Right atrium auricular region (tissue), 2 donors: ENCODE results near the gene HEPACAM2. TPM values are rescaled to one million over a fixed set of nuclear protein-coding genes. Genes with fewer than 3 reads are reported as not detected.
A peak's percentile ranks its signal among the peaks of the same experiment; 100 is the strongest.

Source experiments
- DNase-seq: peaks from one replicate; pipeline ENCODE4 v3.0.0-alpha.2; 2019; ENCODE audit warnings: low spot score
- H3K27ac ChIP-seq, 2 donors: fragments of 200-600 bp; sonication (generic); 1 replicate in 1 of 2; 2 replicates in 1 of 2; pipeline ENCODE4 v1.5.1; 2016 to 2019
- H3K27me3 ChIP-seq, 2 donors: fragments of 200-600 bp; sonication (generic); one replicate each; pipeline versions ENCODE4 v1.5.1 to v1.6.0; 2017 to 2019
- H3K36me3 ChIP-seq: fragments of 200-600 bp; sonication (generic); one replicate; pipeline ENCODE4 v1.5.1; 2016
- H3K4me1 ChIP-seq, 2 donors: fragments of 200-600 bp; sonication (generic); one replicate each; pipeline versions ENCODE4 v1.5.1 to v1.6.0; 2017 to 2019
- H3K4me3 ChIP-seq, 2 donors: fragments of 200-600 bp; sonication (generic); 1 replicate in 1 of 2; 2 replicates in 1 of 2; pipeline ENCODE4 v1.5.1; 2017 to 2019; ENCODE audit warnings: mild to moderate bottlenecking in 1 of 2, moderate library complexity in 1 of 2
- H3K9me3 ChIP-seq, 2 donors: fragments of 200-600 bp; sonication (generic); one replicate each; pipeline ENCODE4 v1.5.1; 2019
- CTCF ChIP-seq, 2 donors: fragments of 200-600 bp; sonication (generic); IDR thresholded peaks; one replicate each; pipeline ENCODE4 v1.5.1; 2019; ENCODE audit warnings: antibody characterized with exemption in 2 of 2
- total RNA-seq, 2 donors: library from RNA; depleted of rRNA; stranded (reverse); fragments of >200 nt; gene quantifications; one replicate each; pipeline ENCODE4 v1.1.0, GENCODE V29; 2016

Gene HEPACAM2
- total RNA-seq, 2 donors from 2014 or later, result 0.22 TPM; not detected in 1

- no peak for DNase-seq
- H3K27me3 ChIP-seq, result no peaks in the 10 kb centered on the region
- no peak overlapping the region for H3K4me3 ChIP-seq
- no peak for TF ChIP-seq CTCF (IDR thresholded peaks at IDR 0.05)
- no peaks in the 10 kb centered on the region for H3K9me3 ChIP-seq
- H3K36me3 ChIP-seq, result no peaks in the 10 kb centered on the region
- no peak overlapping the region for H3K27ac ChIP-seq
- H3K4me1 ChIP-seq, result no peaks in the 10 kb centered on the region
These were observed 37.2 kb downstream of the HEPACAM2 start for GRCh38 chr7:93188870-93189634.

DNA sequence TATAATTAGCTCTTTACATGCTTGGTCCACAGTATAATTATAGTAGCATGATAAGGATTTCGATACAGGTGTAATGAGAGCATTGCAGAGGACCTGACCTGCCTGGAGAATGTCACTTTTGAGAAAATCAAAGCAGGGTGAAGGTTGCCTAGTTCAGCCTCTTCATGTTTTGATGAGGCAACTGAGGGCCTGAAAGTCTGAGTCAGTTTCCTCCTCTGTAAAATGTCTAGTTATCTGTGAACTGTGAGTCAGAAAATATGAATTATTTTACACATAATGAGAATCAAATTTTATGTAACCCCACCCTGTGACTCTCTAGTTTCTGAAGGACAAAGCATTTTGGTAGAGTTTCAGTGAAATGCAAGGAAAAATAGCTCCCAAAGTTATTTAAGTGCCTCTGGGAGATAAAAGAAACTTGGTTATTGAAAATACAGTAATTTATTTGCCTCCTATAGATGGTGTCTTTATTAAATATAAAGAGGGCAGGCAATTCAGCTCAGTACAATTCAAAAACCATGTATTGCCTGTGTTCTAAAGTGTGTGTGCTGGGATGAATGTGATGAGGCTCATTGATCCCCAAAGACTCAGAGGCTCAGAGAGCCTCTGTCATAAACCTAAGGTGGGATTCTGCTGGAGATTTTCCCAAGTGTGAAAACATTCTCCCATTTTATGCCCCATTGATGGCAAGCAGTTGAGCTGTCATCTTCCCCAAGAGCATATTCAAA is 40.8 kb downstream of the HEPACAM2 start:
- DNase-seq, result no peak
- Histone ChIP-seq H3K36me3 (no peaks in the 10 kb centered on the region), H3K27me3 (no peaks in the 10 kb centered on the region), H3K4me1 (no peaks in the 10 kb centered on the region), H3K4me3 (no peak overlapping the region), H3K9me3 (no peaks in the 10 kb centered on the region), H3K27ac (no peak overlapping the region)
- no peak for TF ChIP-seq CTCF (IDR thresholded peaks at IDR 0.05)

DNA sequence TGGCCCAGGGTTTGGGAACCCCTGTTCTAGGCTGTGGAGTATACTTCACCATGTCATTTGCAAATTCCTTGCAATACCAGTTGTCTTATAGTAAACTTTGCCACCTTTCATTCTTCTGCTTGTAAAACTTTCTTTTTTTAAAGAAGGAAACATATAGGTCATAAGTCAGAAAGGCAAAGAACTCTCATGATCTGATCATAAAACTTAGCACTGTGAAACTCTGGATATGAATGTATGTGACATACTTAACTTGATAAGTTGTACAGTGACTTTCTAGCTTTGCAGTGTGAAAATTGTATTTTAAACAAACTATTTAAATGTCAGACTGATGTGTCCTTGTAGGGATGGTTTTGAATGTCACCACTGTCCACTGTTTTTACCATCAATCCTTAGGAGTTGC is 47.1 kb downstream of the HEPACAM2 start:
- no peak for TF ChIP-seq CTCF (IDR thresholded peaks at IDR 0.05)
- Histone ChIP-seq H3K27me3 (no peaks in the 10 kb centered on the region), H3K4me3 (no peak overlapping the region), H3K27ac (no peak overlapping the region), H3K9me3 (no peaks in the 10 kb centered on the region), H3K4me1 (no peaks in the 10 kb centered on the region), H3K36me3 (no peaks in the 10 kb centered on the region)
- DNase-seq, result no peak

DNA sequence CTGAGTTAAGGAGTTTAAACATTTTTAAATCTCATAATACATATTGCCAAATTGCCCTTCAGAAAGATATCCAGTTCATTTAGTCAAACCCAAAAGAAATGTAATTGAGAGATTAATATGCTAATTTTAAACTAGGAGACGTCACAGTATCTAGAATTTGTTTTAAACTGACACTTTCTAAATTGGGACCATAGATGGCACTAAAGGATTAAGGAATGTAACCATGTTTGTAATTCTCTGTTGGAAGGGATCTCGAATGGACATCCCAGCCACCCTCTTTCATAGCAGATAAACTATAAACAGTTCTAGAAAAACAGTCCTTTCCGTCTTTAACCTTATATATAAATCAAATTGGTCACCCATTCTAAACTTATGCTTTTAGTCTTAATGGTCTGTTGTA is 48.1 kb downstream of the HEPACAM2 start:
- TF ChIP-seq CTCF (IDR thresholded peaks at IDR 0.05), result peak in 1 of 2 donors; percentile 14
- no peaks in the 10 kb centered on the region for H3K27me3 ChIP-seq
- H3K4me1 ChIP-seq, result no peaks in the 10 kb centered on the region
- no peaks in the 10 kb centered on the region for H3K36me3 ChIP-seq
- no peak overlapping the region for H3K27ac ChIP-seq
- DNase-seq, result no peak
- no peak overlapping the region for H3K4me3 ChIP-seq
- no peaks in the 10 kb centered on the region for H3K9me3 ChIP-seq

DNA sequence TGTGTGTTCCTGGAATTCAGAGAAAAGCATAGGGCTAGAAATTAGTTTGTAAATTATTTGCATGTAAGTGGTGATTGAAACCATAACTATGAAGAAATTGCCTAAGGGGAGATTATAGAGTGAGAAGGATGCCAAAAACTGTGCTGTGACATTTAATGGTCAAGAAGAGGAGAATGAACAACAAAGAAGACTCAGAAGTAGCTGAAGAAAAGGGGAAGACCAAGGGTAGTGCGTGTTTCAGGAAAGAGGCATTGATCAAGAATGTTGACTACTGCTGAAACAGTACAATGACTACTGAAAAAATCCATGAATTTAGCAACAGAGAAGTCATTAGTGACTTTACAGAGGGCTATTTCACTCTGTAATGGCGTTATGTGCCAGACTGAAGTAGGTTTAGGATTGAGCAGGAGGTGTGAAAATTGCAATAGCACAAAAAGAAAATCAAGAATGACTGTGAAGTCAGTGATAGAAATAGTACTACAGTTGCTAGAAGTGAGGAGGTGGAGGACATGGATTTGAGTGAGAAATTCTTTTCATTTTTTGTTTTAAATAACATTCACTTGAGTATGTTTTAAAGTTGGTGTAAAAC is 49.2 kb downstream of the HEPACAM2 start:
- Histone ChIP-seq H3K9me3 (peaks cover 0 to under 1% of the 10 kb centered on the region in 2 donors), H3K4me1 (no peaks in the 10 kb centered on the region), H3K4me3 (no peak overlapping the region), H3K27me3 (no peaks in the 10 kb centered on the region), H3K27ac (no peak overlapping the region), H3K36me3 (no peaks in the 10 kb centered on the region)
- TF ChIP-seq CTCF (IDR thresholded peaks at IDR 0.05), result no peak
- DNase-seq, result no peak
